Breast epithelium (tissue), 3 donors: ENCODE results near the gene SLC35F3.

Experiments
- POLR2A ChIP-seq: fragments of 450-650 bp; IDR thresholded peaks from one replicate; pipeline ENCODE4 v1.6.1; 2016; ENCODE audit warnings: antibody characterized with exemption, mild to moderate bottlenecking, moderate library complexity
- POLR2AphosphoS5 ChIP-seq, 3 donors: sonication (generic); formaldehyde crosslinking; IDR thresholded peaks; one replicate each; pipeline ENCODE4 v1.6.1; 2017; ENCODE audit warnings: antibody characterized with exemption in 3 of 3
- TF ChIP-seq, protein P1 (sequence below), 3 donors: fragments of 450-650 bp; IDR thresholded peaks; one replicate each; pipeline ENCODE4 v1.5.1; 2016 to 2017; ENCODE audit warnings: antibody characterized with exemption in 3 of 3, mild to moderate bottlenecking in 3 of 3, moderate library complexity in 3 of 3

DNA sequence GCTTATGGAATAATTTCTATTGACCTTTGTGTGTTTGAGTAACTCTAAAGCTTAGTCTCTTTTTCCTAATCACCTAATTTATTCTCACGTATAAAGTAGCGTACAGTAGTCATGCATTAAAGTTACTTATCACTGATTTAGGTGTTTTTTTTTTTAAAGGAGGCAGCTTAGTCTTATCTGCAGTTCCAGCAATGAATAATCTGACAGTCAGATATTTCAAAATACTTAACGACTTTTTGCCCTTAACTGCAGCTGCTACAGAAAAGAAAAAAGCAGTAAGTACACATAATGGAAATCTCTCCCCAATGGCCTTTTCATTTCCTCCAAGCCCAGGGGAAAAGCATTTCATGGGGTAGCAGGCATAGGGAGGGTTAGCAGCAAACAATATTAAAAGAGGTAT, 54.6 kb downstream of the SLC35F3 start:
- TF ChIP-seq, protein P1, sequence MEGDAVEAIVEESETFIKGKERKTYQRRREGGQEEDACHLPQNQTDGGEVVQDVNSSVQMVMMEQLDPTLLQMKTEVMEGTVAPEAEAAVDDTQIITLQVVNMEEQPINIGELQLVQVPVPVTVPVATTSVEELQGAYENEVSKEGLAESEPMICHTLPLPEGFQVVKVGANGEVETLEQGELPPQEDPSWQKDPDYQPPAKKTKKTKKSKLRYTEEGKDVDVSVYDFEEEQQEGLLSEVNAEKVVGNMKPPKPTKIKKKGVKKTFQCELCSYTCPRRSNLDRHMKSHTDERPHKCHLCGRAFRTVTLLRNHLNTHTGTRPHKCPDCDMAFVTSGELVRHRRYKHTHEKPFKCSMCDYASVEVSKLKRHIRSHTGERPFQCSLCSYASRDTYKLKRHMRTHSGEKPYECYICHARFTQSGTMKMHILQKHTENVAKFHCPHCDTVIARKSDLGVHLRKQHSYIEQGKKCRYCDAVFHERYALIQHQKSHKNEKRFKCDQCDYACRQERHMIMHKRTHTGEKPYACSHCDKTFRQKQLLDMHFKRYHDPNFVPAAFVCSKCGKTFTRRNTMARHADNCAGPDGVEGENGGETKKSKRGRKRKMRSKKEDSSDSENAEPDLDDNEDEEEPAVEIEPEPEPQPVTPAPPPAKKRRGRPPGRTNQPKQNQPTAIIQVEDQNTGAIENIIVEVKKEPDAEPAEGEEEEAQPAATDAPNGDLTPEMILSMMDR (IDR thresholded peaks at IDR 0.05), result no peak
- TF ChIP-seq POLR2AphosphoS5 (IDR thresholded peaks at IDR 0.05) (no peak), POLR2A (no peak)
